ENCODE measurements around the gene EDIL3. TPM values are rescaled to one million over a fixed set of nuclear protein-coding genes. Genes with fewer than 3 reads are reported as not detected.

EDIL3 gene
- total RNA-seq, 1 experiment from 2014 or later: 17.6 TPM

DNA sequence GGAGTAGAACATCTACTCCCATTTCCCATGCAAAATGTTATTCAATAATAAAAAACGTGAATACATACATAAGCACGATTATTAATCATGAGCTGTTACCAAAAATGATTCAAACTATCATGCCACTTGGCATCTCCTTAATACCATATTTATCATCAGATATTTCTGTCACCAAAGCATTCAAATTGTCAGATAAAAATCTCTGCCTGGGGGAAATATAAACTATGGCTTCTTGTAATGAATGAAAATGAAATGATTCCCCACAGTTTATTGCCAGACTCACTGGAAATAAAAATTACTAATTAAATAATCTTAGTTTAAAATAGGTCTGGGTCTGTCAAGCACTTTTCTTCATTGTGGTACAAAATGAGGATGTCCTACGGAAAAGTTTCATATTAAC lies 265.4 kb downstream of the EDIL3 start:
- no peaks in the 10 kb centered on the region for H3K36me3 ChIP-seq (ENCODE audit: control insufficient read depth, insufficient read depth, low read length)
- intact Hi-C loops (cut with micrococcal nuclease; ENCODE audit: unreplicated experiment): no loop called here
- in situ Hi-C loops (cut with HindIII; ENCODE audit: low pct_unique_long_range_greater_than_20kb, low sequenced_read_pairs): no loop called here
- no peaks in the 10 kb centered on the region for H3K9me3 ChIP-seq (ENCODE audit: control insufficient read depth, insufficient read depth, low read depth, low read length)
- DNase-seq (ENCODE audit: low read depth, low spot score) (no peak), ATAC-seq (no peak)
- no peak overlapping the region for H3K4me3 ChIP-seq (ENCODE audit: low read depth in 2 of 2, low read length in 2 of 2)
- ChIA-PET CTCF (interaction anchor here (0.6 kb wide), 1 partner anchor 360 kb away, joined by 4 read pairs; no protein-coding TSS in a partner anchor), POLR2A (no interaction called here)
- TF ChIP-seq POLR2AphosphoS5 (IDR thresholded peaks at IDR 0.05; ENCODE audit: low read depth, low read length) (no peak), SIN3A (IDR thresholded peaks at IDR 0.05; ENCODE audit: borderline replicate concordance, insufficient read depth, low read depth, low read length) (no peak), TCF7L2 (IDR thresholded peaks at IDR 0.05; ENCODE audit: low read depth, low read length) (no peak), REST (IDR thresholded peaks at IDR 0.05; ENCODE audit: insufficient read depth in 1 of 2, low read depth in 2 of 2, low read length in 1 of 2) (no peak)
- TF ChIP-seq, protein P1, sequence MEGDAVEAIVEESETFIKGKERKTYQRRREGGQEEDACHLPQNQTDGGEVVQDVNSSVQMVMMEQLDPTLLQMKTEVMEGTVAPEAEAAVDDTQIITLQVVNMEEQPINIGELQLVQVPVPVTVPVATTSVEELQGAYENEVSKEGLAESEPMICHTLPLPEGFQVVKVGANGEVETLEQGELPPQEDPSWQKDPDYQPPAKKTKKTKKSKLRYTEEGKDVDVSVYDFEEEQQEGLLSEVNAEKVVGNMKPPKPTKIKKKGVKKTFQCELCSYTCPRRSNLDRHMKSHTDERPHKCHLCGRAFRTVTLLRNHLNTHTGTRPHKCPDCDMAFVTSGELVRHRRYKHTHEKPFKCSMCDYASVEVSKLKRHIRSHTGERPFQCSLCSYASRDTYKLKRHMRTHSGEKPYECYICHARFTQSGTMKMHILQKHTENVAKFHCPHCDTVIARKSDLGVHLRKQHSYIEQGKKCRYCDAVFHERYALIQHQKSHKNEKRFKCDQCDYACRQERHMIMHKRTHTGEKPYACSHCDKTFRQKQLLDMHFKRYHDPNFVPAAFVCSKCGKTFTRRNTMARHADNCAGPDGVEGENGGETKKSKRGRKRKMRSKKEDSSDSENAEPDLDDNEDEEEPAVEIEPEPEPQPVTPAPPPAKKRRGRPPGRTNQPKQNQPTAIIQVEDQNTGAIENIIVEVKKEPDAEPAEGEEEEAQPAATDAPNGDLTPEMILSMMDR (IDR thresholded peaks at IDR 0.05): no peak
- H3K27me3 ChIP-seq (ENCODE audit: control insufficient read depth, insufficient read depth, low read length): no peaks in the 10 kb centered on the region
- H3K4me1 ChIP-seq (ENCODE audit: control insufficient read depth, insufficient read depth, low read length): no peaks in the 10 kb centered on the region
- no TSS peak for BruUV-seq (replicated peaks)
- H3K27ac ChIP-seq (ENCODE audit: low read length): no peak overlapping the region

DNA sequence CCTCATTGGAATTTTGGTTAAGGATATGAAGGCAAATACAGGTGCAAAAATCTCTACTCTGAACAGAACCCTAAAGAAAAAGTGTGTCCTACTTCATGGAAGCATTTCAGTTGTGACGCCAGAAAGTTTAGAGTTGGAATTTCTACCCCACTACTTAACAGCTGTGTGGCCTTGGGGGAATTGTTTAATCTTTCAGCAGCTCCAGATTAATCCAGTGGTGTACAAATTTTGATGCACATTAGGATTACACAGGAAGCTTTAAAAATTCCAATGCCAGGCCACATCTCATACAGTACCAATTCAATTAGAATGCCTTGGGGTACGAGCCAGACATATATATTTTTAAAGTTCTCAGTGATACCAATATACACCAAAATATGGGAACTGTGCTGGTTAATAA lies 266.1 kb downstream of the EDIL3 start:
- no peaks in the 10 kb centered on the region for H3K9me3 ChIP-seq (ENCODE audit: control insufficient read depth, insufficient read depth, low read depth, low read length)
- CTCF ChIA-PET: no interaction called here
- H3K27ac ChIP-seq (ENCODE audit: low read length): no peak overlapping the region
- intact Hi-C loops (cut with micrococcal nuclease; ENCODE audit: unreplicated experiment) (no loop called here), in situ Hi-C loops (cut with HindIII; ENCODE audit: low pct_unique_long_range_greater_than_20kb, low sequenced_read_pairs) (no loop called here)
- TF ChIP-seq TCF7L2 (IDR thresholded peaks at IDR 0.05; ENCODE audit: low read depth, low read length) (no peak), POLR2AphosphoS5 (IDR thresholded peaks at IDR 0.05; ENCODE audit: low read depth, low read length) (no peak), REST (IDR thresholded peaks at IDR 0.05; ENCODE audit: insufficient read depth in 1 of 2, low read depth in 2 of 2, low read length in 1 of 2) (no peak), SIN3A (IDR thresholded peaks at IDR 0.05; ENCODE audit: borderline replicate concordance, insufficient read depth, low read depth, low read length) (no peak)
- TF ChIP-seq, protein P1 (IDR thresholded peaks at IDR 0.05): no peak
- no TSS peak for BruUV-seq (replicated peaks)
- H3K4me1 ChIP-seq (ENCODE audit: control insufficient read depth, insufficient read depth, low read length): 0 out of 2 replicates have a peak, but pooled peaks cover 3% of the 10 kb centered on the region
- no peak for DNase-seq (ENCODE audit: low read depth, low spot score)
- no peaks in the 10 kb centered on the region for H3K36me3 ChIP-seq (ENCODE audit: control insufficient read depth, insufficient read depth, low read length)
- POLR2A ChIA-PET: no interaction called here
- no peaks in the 10 kb centered on the region for H3K27me3 ChIP-seq (ENCODE audit: control insufficient read depth, insufficient read depth, low read length)
- no peak for ATAC-seq
- no peak overlapping the region for H3K4me3 ChIP-seq (ENCODE audit: low read depth in 2 of 2, low read length in 2 of 2)
